Measurements from ENCODE around the gene TGFBR3.

DNA sequence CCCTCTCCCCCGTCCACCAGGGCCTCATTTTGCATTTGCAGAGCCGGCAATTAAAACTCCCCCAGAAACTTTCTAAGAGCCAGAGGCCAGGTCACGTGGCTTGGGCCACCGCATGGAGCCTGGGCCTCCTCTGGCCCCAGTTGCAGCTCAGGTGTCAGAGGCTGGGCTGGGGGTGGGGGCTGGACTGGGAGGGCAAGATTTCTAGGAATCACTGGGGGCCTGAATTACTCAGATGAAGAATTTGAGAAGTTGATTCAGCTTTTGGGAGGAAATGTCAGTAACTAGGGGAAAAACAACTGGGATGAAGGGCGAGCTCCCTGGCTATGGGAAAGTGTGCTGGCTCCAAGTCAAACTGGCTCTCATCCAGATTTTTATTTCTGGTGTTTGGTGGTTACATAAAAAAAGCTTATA lies 234.3 kb downstream of the TGFBR3 start:
- TF ChIP-seq POLR2A (IDR thresholded peaks at IDR 0.05; ENCODE audit: low read depth, low read length) (no peak), TAF1 (IDR thresholded peaks at IDR 0.05; ENCODE audit: borderline replicate concordance, low read depth, low read length) (no peak)
